Superior temporal gyrus (tissue), 1 donor: ENCODE measurements around the gene BRINP3.
A peak's percentile ranks its signal among the peaks of the same experiment; 100 is the strongest.
"Not testable (repeated sequence)": the region's sequence is repeated elsewhere in the genome, so short reads cannot be mapped to it uniquely, and the experiment has no call there.

Experiments used
- DNase-seq: peaks from one replicate; pipeline ENCODE4 v3.0.0-alpha.2; 2016; ENCODE audit errors: extremely low spot score

BRINP3 gene

DNA sequence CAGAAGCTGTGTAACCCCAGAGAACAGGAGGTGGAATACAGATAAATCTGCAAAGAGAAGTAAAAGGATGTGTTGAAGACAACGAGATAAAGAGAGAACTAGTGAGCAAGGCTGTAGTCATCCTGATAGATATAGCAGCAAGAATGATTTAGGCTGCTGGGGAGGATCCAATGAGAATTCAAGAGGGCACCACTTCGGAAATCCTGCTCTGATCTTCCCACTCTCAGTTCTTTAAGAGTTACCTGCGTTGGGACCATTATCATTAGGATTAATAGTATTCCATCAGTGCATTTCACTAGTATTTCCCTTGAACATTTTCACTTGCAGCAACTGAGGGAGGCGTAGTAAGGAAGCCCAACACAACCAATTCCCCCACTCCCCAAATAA is at the start of gene BRINP3:
Gene BRINP3, minus strand, starts transcription at position 103 of the 387 bp plus-strand sequence.
- no peak for DNase-seq

DNA sequence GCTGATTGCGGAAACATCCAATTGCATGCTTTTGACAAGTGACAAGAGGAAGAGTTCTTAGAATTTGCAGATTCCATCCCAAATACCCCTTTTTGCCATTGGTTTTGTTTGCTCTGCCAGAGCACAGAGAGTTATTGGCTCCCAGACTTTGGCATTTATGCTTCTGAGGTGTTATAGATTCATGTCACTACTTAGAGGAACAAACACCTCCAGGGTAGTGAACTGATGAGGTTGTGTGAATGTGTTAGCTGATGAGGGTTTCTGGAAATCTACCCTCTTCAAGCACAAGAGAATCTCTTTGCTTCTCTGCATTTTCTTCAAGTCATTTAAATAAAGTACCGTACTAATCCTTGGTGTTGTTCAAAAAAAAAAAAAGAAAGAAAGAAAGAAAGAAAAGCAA is 33.9 kb upstream of the BRINP3 start:
- DNase-seq, result no peak

DNA sequence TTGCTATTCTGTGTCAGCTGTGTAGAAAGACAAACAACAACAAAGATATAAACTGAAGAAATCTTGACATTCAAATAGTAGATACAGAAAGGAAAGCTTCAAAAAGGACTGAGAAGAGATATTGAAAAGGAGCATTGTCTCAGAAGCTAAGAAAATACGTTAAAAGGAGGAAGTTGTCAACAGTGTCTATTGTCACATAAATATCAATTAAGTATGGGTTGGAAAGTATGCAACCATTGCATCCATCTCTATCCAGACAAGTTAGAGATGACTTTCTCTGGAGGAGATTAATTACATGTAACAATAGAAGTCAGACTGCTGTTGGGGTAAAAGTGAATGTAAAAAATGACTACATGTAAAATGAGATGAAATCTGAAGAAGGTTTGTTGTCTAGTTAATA is 29.7 kb upstream of the BRINP3 start:
- DNase-seq, result no peak

DNA sequence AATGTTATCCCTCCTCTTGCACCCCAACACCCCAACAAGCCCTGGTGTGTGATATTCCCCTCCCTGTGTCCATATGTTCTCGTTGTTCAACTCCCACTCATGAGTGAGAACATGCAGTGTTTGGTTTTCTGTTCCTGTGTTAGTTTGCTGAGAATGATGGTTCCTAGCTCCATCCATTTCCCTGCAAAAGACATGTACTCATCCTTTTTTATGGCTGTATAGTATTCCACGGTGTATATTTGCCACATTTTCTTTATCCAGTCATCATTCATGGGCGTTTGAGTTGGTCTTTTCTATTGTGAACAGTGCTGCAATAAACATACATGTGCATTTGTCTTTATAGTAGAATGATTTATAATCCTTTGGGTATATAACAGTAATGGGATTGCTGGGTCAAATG is 26.9 kb upstream of the BRINP3 start:
- not testable (repeated sequence) for DNase-seq

DNA sequence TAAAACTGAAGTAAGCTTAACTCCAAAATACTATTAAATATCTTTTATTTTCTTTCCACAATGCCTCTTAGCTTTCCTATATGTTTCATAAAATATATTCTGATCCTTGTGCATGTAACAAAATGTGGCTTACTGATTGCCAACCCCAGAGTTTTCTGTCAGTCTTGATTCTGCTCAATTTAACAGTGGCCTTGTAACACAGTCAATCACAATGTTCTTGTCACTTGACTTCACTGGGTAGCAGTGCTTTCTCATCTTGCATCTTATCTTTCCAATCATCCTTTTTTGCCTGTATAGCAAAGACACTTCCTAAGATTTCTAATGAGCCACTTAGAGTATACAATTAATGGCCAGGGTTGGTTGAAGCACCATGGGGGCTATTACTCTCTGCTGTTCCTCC is 19.9 kb upstream of the BRINP3 start:
- DNase-seq, result no peak

DNA sequence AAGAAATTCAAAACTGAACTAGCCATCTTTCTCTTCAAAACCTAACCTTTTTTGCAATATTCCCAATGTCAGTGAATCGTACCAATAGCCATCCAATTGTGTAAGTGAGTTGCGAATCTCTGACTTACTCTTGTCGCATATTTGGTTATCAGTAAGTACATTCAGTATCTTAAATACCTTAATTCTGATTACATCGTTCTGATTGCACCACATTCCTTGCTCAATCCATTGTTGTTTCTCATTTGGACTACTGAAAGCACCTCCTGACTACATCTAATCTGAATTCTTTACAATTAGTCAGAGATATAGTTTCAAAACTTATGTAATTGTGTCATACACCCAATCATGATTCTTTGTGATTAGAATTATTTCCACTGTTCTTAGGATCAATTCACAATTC is 16.8 kb upstream of the BRINP3 start:
- no peak for DNase-seq

DNA sequence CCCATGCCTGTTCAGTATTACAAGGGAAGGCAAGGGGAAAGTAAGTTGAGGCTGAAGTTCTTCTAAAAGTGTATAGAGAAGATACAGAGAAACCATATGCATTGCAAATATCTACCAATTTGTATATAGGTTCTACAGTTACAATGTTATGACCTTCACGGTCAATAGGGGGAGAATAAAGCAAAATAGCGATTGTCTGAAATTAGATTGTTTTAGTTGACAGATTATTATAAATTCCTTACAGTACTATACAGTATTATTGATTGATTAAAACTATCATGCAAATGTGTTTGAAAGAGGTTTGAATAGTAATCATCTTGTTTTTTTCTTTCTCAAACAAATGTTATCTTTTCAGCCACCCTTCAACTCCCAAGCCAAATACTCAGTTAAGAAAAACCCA is 13.7 kb upstream of the BRINP3 start:
- DNase-seq, result no peak

DNA sequence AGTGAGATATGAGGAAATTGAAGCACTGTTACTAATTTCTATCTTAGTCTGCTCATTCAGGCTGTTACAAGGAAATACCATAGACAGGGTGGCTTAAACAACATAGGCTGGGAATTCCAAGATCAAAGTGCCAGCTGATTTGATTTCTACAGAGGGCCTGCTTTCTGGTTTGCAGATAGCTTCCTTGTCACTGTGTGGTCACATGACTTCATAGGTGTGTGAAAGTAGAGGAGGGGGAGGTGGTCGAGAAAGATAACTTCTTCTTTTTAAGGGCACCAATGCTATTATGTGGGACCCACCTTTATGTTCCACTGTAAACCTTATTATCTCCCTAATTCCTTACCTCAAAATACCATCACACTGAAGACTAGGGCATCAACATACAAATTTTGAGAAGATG is 6.4 kb upstream of the BRINP3 start:
- DNase-seq, result no peak

DNA sequence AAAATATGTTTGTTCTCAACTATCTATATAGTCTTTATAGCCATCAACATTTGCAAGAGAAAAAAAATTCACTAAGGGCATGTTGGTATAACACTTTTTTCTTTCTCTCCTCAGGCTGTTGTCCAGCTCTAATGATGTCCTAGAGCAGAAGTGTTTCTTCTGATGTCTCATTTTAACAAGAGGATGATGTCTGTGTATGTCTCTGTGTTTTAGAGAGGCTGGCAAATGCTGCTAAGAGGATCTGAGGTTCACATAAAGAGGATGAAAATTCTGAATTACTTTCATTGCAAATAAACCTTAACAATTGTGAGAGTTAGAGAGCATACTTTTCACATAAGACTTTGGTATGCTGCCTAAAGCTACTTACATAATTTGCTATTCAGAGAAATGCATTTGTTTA is 2.6 kb upstream of the BRINP3 start:
- no peak for DNase-seq

DNA sequence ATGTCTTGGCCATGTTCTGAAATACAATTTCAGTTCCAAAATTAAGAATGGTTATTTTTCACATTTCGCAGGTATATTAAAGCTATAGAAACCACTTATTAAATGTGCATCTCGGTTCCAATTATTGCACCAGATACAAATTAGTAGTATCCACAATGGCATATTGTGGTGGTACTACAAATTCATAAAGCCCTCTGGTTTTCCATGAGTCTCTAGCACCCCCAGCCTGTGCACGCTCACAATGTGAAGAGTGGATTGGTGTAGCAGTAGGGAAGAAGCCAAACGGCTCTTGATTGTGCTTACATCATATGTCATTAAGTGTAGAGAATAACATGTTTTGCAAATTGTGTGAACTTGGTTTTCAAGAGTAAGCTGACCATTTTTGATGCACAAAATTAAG is 1.9 kb upstream of the BRINP3 start:
- peak; percentile 70 for DNase-seq

DNA sequence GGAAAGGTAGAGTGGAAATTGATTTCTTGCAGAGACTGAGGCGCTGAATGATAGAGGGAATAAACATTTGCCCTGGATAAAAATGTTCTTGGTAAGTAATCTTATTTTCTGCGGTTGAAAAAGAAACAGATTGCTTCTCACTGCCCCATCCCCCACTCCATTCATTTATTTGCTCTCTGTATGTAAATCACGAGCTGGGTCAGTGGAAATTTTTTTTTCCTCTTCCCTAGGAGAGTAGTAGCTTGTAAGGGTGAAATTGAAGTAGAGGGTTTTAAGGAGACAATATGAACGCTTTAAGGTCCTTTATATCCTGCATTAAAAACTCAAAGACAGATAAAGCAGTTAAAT is 1.4 kb upstream of the BRINP3 start:
- DNase-seq, result no peak

DNA sequence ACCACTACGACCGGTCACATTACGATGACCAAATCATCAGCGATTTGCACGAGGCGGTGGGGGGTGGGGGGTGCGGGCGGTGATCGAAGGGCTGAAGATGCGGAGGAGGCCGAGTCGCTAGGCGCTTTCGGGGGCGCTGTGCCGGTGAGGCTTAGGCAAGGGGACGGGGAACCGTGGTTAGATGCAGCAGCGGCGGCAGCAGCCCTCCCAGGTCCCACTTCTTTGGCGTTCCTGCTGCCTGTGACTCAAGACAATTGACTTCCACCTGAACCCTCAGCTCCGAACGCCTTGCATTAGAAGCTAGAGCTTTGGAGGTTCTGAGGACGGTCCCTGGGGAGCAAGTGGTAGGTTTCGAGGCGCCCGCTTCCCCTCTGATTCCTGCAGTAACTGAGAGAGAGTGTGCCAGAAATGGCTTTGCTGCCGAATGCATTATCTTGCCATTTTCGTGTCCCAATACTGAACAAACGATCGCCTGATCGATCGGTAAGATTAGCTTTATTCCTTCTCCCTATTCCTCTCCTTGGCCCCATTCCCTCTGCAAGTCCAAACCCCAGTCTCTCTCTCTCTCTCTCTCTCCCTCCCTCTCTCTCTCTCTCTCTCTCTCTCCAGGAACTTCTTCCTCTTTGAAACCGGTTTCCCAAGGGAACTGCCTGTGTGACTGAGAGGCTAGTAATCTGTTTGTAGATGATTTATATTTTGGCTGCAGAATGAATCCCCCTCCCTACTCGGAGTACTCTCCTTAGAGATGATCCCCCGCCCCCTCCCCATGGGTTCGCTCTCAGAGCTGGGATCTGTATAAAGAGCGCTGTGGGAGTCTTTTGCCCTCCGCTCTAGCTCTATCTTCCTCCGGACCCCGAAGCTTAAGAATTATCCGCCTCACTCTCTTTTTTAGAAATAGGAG is 735 bp upstream of the BRINP3 start:
- no peak for DNase-seq

DNA sequence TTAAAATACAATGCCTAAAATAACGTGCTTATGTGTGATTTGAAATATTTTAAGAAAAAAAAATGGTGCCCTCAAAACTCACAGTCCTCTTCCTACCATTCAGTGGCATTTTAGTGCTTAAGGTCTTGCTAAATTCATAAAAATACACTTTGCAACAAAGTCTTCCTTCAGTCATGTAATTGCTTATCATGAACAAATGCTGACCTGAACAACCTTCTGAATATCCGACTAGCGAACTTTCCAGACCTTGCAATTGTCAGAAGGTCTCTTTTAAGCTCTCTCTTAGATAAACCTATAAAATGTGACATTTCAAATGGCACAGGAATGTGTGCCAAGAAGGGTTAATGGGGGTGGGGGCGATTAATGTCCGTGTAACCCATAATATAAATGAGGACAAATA is 858 bp downstream of the BRINP3 start:
- no peak for DNase-seq

DNA sequence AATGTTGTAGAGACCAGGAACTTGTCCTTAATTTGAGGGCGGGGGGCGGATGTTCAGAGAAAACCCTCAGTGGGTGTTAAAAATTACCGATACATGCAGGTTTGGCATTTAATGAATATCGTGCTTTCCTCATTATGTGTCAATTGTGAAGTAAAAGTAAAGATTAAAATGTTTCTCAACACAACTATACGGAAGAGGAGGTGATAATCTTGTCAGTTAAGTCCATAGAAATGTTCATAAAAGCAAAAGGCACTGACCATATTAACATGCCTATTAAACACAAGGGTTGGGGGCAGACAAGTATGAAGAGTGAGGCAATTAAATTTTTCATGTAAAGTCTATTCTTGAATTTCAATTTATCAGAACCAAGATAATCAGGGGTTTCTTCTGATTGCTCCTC is 1.3 kb downstream of the BRINP3 start:
- DNase-seq, result no peak

DNA sequence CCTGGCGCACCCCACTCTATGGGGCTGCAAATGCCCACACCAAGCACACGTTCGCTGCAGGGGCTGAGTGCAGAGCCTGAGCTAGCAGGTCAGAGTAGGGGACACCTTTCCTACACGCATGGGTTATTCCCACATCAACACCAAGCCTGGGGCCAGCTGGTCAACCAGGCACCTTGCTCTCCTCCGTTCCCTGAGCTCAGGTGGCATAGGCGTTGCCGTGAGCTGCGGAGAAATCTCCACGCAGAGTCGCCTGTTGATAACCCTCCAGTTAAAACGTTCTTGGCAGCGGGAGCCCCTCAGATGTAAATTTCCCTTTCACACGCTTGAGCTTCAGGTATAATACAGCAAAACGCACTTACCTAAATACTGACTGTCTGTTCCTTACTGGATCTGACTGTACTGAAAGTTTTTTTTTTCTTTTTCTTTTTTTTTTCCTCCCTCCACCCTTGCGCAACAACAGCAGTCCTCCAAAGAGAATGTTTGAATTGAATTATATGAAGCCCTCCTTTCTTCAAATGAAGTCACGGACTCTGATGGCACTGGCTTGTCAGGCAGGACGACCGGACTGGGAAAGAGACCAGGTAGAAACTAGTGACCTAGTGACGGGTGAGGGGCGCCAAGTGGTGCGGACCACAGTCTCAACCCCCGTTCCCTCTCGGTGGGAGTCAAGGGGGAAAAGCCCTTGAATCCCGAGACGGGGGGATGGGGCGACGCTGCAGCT is 2.1 kb downstream of the BRINP3 start:
- DNase-seq, result peak; percentile 37

DNA sequence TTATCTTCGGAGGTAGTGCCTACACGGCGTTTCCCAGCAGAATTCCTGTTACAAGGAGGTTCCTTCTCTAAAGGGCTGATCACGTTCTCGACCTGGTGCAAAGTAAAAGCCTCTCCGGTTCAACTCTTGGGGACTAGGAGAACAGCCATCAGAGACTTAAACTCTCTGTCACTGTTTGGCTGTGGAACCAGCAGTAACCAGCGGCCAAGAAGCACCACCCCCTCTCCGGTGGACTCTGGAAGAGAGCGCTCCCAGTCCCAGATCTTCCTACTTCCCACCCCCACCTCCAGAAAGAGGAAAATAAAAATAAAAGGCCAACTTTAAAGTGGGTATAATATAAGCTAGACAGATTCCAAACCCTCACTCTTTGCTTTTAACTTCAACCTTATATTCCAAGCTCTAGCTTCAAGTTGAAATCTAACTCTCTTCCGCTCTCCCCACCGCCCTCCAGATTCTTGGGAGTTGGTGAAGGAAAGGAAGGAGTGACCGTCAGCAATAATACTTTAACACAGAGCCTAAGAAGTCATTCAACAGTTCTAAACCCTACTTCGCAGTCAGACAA is 2.9 kb downstream of the BRINP3 start:
- DNase-seq, result peak; percentile 66

DNA sequence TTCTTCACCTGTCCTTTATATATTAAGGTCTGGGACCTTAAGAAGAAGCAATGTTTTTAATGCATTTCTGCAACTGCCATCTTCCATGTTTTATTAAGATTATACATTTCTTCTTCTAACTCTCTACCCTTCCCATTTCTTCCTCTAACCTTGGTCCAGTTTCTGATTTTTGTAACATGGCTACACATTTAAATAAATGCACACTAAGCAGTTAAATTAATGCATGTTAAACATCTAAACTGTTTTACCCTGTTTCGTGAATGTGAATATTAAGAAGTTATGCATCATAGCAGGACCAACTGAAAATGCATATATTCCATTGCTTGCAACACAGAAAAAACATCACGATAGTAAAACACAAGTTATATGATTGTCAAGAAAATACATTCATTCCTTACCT is 3.7 kb downstream of the BRINP3 start:
- DNase-seq, result no peak

DNA sequence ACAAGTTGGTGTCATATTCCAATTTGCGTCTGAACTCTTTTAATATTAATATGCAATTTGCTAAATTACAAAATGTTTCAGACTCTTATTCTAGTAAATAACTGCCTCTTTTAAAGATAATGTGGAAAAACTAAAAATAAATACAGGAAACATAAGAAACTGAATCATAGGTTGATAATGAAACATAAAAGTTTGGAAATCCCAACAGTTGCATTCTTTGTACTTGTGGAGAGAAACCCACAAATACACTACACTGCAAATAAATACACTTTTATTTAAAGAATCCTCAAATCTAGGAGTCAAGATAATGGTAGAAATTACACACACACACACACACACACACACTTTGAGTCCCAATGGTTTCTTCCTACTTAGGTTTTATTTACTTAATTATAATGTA is 5.2 kb downstream of the BRINP3 start:
- no peak for DNase-seq

DNA sequence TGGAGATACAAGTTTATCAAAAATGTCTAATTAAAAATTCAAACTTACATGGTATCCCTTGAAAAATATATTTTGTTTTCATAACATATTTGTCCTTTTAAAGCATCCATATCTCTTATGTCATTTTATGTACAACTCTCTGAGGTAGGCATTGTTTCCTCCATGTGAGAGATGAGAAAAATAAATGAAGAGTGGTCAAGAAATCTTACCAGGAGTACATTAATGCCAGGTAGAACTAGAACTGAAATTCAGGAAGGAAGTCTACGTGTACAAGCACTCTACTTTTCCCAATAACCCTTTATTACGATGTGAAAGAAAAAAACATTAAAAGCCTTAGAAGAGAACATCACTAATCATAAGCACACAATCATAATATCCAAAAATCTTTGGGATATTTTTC is 5.6 kb downstream of the BRINP3 start:
- DNase-seq, result no peak

DNA sequence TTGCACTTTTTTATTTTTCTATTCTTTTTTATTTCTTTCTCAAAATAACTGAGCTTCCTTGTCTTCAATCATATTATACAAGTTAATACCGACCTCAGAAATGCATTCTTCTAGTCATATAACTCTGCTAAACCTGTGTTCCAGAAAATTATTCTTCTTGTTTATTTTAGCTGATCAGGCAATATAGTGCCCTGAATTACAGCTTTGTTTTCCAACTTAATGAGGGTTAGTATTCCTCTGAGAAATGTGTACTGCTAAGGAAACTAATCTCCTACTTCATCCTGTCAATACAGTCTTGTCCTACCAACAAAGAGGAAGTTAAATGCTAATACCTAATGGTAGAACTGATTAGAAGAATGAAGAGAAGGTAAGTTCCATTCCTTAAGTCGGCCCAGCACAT is 13.0 kb downstream of the BRINP3 start:
- DNase-seq, result no peak

DNA sequence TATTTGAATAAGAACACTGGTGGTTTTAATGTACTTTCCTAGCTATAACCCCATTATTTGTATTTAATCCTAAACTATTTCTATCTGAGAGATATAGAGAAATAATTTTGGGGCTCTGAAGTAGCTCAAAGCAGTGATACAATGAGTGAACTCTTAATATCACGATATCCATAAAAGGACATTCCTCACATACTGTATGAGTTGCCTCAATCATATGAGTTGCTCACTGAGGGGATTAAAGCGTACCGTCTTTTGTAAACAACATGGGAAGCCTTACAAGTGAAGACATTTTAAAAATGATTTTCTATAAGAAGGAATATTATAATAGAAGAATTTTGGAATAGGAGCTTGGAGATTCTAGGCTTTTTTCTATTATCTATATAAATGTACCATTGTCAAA is 21.5 kb downstream of the BRINP3 start:
- no peak for DNase-seq

DNA sequence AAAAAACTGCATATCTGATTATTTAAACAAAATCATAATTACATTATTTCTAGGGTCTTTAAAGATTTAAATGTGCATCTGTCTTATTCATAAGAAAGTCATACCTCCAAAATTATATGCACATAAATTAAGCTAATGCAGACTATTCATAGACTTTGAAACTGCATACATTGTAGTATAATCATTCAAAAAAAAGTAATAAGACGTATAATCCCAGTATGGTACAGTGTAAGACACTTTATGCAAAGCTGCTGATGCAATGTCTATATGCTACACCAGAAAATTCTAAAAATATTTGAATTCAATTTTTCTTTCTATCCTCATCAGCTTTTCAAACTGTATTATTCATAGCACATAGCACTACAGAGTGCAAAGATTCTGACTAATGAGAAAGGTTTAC is 22.0 kb downstream of the BRINP3 start:
- DNase-seq, result no peak

DNA sequence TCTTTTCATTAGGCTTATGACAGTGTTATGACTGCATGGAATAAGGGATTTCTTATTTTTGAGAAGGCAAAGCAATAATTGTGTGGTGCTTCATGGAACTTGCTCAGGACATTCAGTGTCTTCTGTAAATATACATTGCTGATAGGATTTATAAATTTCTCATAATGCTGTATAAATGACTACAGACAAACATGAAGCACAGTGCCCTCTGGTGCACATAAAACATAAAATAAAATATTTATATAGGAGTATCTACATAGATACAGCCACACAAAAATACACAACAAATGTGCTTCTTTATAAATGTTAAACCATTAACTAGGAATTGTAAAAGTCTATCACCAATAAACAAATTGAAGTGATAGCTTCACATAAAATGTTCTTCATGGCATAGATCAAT is 24.1 kb downstream of the BRINP3 start:
- no peak for DNase-seq
